ENCODE measurements around the gene UGT1A7.

GRCh38 chr2:233817995-233818638 is 136.4 kb downstream of the UGT1A7 start:
- TF ChIP-seq CTCF (IDR thresholded peaks at IDR 0.05) (no peak), POLR2AphosphoS5 (IDR thresholded peaks at IDR 0.05) (no peak), POLR2A (IDR thresholded peaks at IDR 0.05) (no peak)

Data from prostate gland (tissue), 2 donors.